Suprapubic skin (tissue), 4 donors: Measurements from ENCODE around the gene TUBGCP6. TPM values are rescaled to one million over a fixed set of nuclear protein-coding genes. Genes with fewer than 3 reads are reported as not detected.
A peak's percentile ranks its signal among the peaks of the same experiment; 100 is the strongest.

ENCODE experiments used
- DNase-seq, 2 donors: peaks; one replicate each; pipeline ENCODE4 v3.0.0-alpha.2; 2019; ENCODE audit warnings: low spot score in 2 of 2
- H3K27ac ChIP-seq: fragments of 200-600 bp; sonication (generic); one replicate; pipeline ENCODE4 v1.5.1; 2019
- H3K27me3 ChIP-seq: fragments of 200-600 bp; sonication (generic); one replicate; pipeline ENCODE4 v1.5.1; 2019
- H3K36me3 ChIP-seq: fragments of 200-600 bp; sonication (generic); one replicate; pipeline ENCODE4 v1.5.1; 2019
- H3K4me1 ChIP-seq: fragments of 200-600 bp; sonication (generic); one replicate; pipeline ENCODE4 v1.5.1; 2019
- H3K4me3 ChIP-seq: fragments of 200-600 bp; sonication (generic); one replicate; pipeline ENCODE4 v1.5.1; 2019; ENCODE audit warnings: mild to moderate bottlenecking
- H3K9me3 ChIP-seq: fragments of 200-600 bp; sonication (generic); one replicate; pipeline ENCODE4 v1.5.1; 2019
- CTCF ChIP-seq, 2 donors: fragments of 200-600 bp in 1 of 2; fragments of 450-650 bp in 1 of 2; sonication (generic) in 1 of 2; IDR thresholded peaks; one replicate each; pipeline ENCODE4 v1.5.1; 2016 to 2019; ENCODE audit warnings: antibody characterized with exemption in 2 of 2, mild to moderate bottlenecking in 1 of 2, moderate library complexity in 1 of 2
- EP300 ChIP-seq: sonication (generic); formaldehyde crosslinking; IDR thresholded peaks from one replicate; pipeline ENCODE4 v1.6.1; 2017; ENCODE audit warnings: antibody characterized with exemption
- POLR2A ChIP-seq, 2 donors: fragments of 450-650 bp; IDR thresholded peaks; one replicate each; pipeline ENCODE4 v1.6.1; 2017; ENCODE audit warnings: antibody characterized with exemption in 2 of 2, mild to moderate bottlenecking in 2 of 2, moderate library complexity in 2 of 2
- POLR2AphosphoS5 ChIP-seq, 3 donors: sonication (generic); formaldehyde crosslinking; IDR thresholded peaks; one replicate each; pipeline ENCODE4 v1.6.1; 2017; ENCODE audit warnings: antibody characterized with exemption in 3 of 3
- WGBS: methylation state at CpG from one replicate; pipeline ENCODE4 v1.1.5; 2018; 5-methylcytosine and 5-hydroxymethylcytosine counted together
- total RNA-seq, 4 donors: library from RNA; depleted of rRNA; stranded (reverse); fragments of >200 nt; gene quantifications; one replicate each; pipeline ENCODE4 v1.1.0, GENCODE V29; 2016

TUBGCP6 gene
- total RNA-seq, 4 donors from 2014 or later = 43.0 to 113 (median 69.7) TPM

GRCh38 chr22:50209893-50210292 is 34.9 kb downstream of the TUBGCP6 start:
- 6% methylated on average over 8 of the region's 20 CpGs for WGBS
- H3K27ac ChIP-seq = no peak overlapping the region
- no peaks in the 10 kb centered on the region for H3K27me3 ChIP-seq
- no peaks in the 10 kb centered on the region for H3K9me3 ChIP-seq
- no peak overlapping the region for H3K4me3 ChIP-seq
- H3K4me1 ChIP-seq = peaks cover 14% of the 10 kb centered on the region
- peaks cover 63% of the 10 kb centered on the region for H3K36me3 ChIP-seq
- no peak for TF ChIP-seq POLR2A (IDR thresholded peaks at IDR 0.05)
- TF ChIP-seq EP300 = no peak
- TF ChIP-seq CTCF (IDR thresholded peaks at IDR 0.05) = peak; percentile 73 to 88
- DNase-seq = no peak

GRCh38 chr22:50208939-50209892 is 35.6 kb downstream of the TUBGCP6 start:
- DNase-seq = no peak
- Histone ChIP-seq H3K27ac (no peak overlapping the region), H3K4me3 (no peak overlapping the region), H3K36me3 (peaks cover 63% of the 10 kb centered on the region), H3K4me1 (peaks cover 17% of the 10 kb centered on the region), H3K9me3 (no peaks in the 10 kb centered on the region), H3K27me3 (no peaks in the 10 kb centered on the region)
- TF ChIP-seq EP300 (no peak), POLR2A (IDR thresholded peaks at IDR 0.05) (no peak), CTCF (IDR thresholded peaks at IDR 0.05) (no peak), POLR2AphosphoS5 (IDR thresholded peaks at IDR 0.05) (no peak)
- no CpG with 5 or more reads among the region's 31 CpGs for WGBS

GRCh38 chr22:50208430-50208938 is 36.3 kb downstream of the TUBGCP6 start:
- Histone ChIP-seq H3K27ac (no peak overlapping the region), H3K27me3 (no peaks in the 10 kb centered on the region), H3K9me3 (no peaks in the 10 kb centered on the region), H3K4me1 (peaks cover 17% of the 10 kb centered on the region), H3K4me3 (no peak overlapping the region), H3K36me3 (peaks cover 61% of the 10 kb centered on the region)
- TF ChIP-seq POLR2AphosphoS5 (IDR thresholded peaks at IDR 0.05) (no peak), POLR2A (IDR thresholded peaks at IDR 0.05) (no peak), CTCF (IDR thresholded peaks at IDR 0.05) (no peak), EP300 (no peak)
- WGBS = 80% methylated on average over 13 of the region's 22 CpGs
- no peak for DNase-seq

GRCh38 chr22:50207383-50208140 is 37.3 kb downstream of the TUBGCP6 start:
- Histone ChIP-seq H3K27me3 (no peaks in the 10 kb centered on the region), H3K4me3 (no peak overlapping the region), H3K36me3 (peaks cover 52% of the 10 kb centered on the region), H3K9me3 (no peaks in the 10 kb centered on the region), H3K4me1 (peaks cover 20% of the 10 kb centered on the region), H3K27ac (no peak overlapping the region)
- DNase-seq = no peak
- TF ChIP-seq EP300 (no peak), POLR2A (IDR thresholded peaks at IDR 0.05) (no peak), CTCF (IDR thresholded peaks at IDR 0.05) (no peak), POLR2AphosphoS5 (IDR thresholded peaks at IDR 0.05) (no peak)
- 76% methylated on average over 10 of the region's 23 CpGs for WGBS

- H3K4me3 ChIP-seq = no peak overlapping the region
- no peaks in the 10 kb centered on the region for H3K27me3 ChIP-seq
- H3K4me1 ChIP-seq = peaks cover 30% of the 10 kb centered on the region
- 40% methylated on average over 5 of the region's 10 CpGs for WGBS
- no peak for DNase-seq
- TF ChIP-seq CTCF (IDR thresholded peaks at IDR 0.05) = peak; percentile 7 to 23
- TF ChIP-seq POLR2AphosphoS5 (IDR thresholded peaks at IDR 0.05) = no peak
- H3K36me3 ChIP-seq = peaks cover 46% of the 10 kb centered on the region
- no peaks in the 10 kb centered on the region for H3K9me3 ChIP-seq
- no peak overlapping the region for H3K27ac ChIP-seq
These were observed 38.2 kb downstream of the TUBGCP6 start for GRCh38 chr22:50206599-50206998.
